PFSK-1 (cell line): ENCODE measurements around the gene DACT3.

ENCODE experiments used
- FOXP2 ChIP-seq: optimal IDR thresholded peaks from 2 replicates; pipeline ENCODE3; 2011; ENCODE audit warnings: borderline replicate concordance, control low read depth, inconsistent platforms; ENCODE audit not compliant: insufficient read depth; ENCODE audit errors: extremely low read length, extremely low read depth
- POLR2AphosphoS5 ChIP-seq: IDR thresholded peaks from 2 replicates; pipeline ENCODE4 v1.6.1; 2012; ENCODE audit warnings: low read depth, mild to moderate bottlenecking, control low read depth, low read length, moderate library complexity
- REST ChIP-seq, 2 experiments: IDR thresholded peaks; 2 replicates each; pipeline versions ENCODE4 v1.6.1 to v1.8.0; 2011 to 2012; ENCODE audit warnings: low read depth in 2 of 2, low read length in 2 of 2, control low read depth in 1 of 2, inconsistent platforms in 1 of 2, mild to moderate bottlenecking in 1 of 2, moderate library complexity in 1 of 2; ENCODE audit not compliant: insufficient read depth in 1 of 2
- SIN3A ChIP-seq: IDR thresholded peaks from 2 replicates; pipeline ENCODE4 v1.6.1; 2012; ENCODE audit warnings: mild to moderate bottlenecking, low read length, moderate library complexity, borderline replicate concordance; ENCODE audit not compliant: insufficient read depth
- TAF1 ChIP-seq: IDR thresholded peaks from 2 replicates; pipeline ENCODE4 v1.6.1; 2012; ENCODE audit warnings: low read length, control low read depth, borderline replicate concordance; ENCODE audit not compliant: insufficient read depth

GRCh38 chr19:46648961-46649960, 11.7 kb downstream of the DACT3 start:
- TF ChIP-seq SIN3A: no peak
- TF ChIP-seq POLR2AphosphoS5: no peak
- no peak for TF ChIP-seq REST (IDR thresholded peaks at IDR 0.05; ENCODE audit: insufficient read depth in 1 of 2, low read depth in 2 of 2, low read length in 2 of 2)
- no peak for TF ChIP-seq TAF1
- no peak for TF ChIP-seq FOXP2
